ENCODE data around the gene TIMM50.

Gene TIMM50

DNA sequence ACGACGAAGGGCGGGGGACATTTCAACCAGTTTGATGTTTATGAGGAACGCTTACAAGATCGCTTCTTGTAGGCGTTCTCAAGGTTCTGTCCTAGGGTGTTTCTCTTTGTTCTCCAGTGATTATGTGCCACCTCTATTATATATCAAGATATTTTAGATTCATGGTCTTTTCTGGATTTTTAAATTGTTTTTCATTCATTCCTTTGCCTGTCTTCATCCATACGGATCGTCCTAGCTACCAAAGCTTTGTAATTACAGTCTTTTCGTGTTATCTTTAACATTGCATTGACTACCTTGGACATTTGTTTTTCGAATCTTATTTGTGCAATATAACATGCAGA, 59.7 kb downstream of the TIMM50 start:
- no peak overlapping the region for H3K4me3 ChIP-seq (ENCODE audit: control insufficient read depth, low read depth, low read length)
- TF ChIP-seq, protein P1, sequence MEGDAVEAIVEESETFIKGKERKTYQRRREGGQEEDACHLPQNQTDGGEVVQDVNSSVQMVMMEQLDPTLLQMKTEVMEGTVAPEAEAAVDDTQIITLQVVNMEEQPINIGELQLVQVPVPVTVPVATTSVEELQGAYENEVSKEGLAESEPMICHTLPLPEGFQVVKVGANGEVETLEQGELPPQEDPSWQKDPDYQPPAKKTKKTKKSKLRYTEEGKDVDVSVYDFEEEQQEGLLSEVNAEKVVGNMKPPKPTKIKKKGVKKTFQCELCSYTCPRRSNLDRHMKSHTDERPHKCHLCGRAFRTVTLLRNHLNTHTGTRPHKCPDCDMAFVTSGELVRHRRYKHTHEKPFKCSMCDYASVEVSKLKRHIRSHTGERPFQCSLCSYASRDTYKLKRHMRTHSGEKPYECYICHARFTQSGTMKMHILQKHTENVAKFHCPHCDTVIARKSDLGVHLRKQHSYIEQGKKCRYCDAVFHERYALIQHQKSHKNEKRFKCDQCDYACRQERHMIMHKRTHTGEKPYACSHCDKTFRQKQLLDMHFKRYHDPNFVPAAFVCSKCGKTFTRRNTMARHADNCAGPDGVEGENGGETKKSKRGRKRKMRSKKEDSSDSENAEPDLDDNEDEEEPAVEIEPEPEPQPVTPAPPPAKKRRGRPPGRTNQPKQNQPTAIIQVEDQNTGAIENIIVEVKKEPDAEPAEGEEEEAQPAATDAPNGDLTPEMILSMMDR (IDR thresholded peaks at IDR 0.05; ENCODE audit: control insufficient read depth, insufficient read depth, low read depth, low read length, missing control alignments), result no peak
- no peak for DNase-seq (ENCODE audit: low read depth)

Measured in AG09309 (cell line).